SW480 (cell line): ENCODE data around the gene LIMS2.
A peak's percentile ranks its signal among the peaks of the same experiment; 100 is the strongest.

Experiments
- DNase-seq: peaks from one replicate; pipeline ENCODE4 v3.0.0-alpha.2; 2016; ENCODE audit warnings: low spot score

Gene LIMS2

DNA sequence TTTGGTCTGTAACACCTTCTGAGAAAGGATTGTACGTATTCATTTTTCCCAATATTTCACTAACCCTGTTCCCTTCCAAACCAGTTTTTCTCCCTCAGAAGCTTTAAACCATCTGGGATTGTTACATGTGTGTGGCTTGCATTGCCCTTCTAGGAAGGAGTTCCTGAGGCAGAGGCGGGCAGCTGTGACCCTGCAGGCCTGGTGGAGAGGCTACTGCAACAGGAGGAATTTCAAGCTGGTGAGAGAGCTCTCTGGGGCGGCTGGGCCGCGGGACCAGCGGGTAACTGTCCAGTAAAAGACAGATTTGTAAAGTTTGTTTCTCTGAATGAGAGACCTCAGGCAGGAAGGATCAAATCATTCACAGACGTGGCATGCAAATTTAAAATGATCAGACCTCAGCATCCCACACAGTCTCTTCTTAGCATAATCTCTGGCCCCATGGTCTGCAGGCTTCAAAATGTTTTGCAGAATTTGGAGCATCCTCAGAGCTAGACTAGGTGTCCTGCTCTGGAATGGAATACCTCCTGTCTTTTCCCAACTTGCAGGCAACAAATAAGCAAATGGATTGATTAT, 69.6 kb downstream of the LIMS2 start:
- no peak for DNase-seq

DNA sequence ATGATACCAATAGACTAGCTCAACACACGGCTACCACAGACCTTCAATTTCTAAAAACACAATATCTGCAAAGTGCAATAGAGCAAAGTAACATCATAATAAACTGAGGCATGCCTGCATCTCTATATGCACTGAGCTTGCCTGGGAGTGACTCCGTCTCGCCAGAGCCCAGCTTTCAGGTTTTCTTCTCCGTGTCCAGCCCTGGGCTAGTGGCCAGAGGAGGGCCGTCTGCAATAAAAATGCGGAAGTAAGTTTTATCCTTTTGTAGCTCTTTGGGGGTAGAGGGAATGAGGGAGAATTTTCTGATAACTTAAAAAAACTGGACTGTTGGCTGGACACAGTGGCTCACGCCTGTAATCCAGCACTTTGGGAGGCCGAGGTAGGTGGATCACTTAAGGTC, 70.3 kb downstream of the LIMS2 start:
- DNase-seq = no peak

DNA sequence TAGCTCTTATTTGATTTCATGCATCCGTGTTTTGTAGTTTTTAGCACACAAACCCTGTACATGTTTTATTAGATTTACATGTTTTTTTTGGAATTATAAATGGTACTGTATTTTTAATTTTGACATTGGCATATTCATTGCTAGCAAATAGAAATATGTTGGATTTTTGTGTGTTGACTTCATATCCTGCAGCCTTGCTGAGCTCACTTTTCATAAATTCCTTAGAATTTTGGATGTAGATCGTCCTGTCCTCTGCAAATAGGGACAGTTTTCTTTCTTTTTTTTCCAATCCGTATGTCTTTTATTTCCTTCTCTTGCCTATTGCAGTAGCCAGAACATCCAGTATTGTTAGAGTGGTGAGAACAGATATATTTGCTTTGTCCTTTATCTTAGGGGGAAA, 76.1 kb downstream of the LIMS2 start:
- DNase-seq = no peak

DNA sequence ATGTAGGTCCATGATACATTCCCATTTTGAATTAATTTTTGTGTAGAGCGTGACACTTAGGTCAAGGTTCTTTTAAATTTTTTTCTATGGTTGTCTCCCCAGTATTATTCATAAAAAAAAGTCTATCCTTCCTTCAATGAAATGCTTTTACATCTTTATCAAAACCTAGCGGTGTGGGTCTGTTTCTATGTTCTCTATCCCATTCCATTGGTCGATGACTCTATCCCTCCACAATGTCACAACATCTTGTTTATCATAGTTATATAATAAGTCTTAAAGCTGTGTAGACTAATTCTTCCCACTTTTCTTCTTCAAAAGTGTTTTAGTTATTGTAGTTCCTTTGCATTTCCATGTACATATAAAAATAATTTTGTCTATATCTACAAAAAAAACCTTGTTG, 76.6 kb downstream of the LIMS2 start:
- no peak for DNase-seq

DNA sequence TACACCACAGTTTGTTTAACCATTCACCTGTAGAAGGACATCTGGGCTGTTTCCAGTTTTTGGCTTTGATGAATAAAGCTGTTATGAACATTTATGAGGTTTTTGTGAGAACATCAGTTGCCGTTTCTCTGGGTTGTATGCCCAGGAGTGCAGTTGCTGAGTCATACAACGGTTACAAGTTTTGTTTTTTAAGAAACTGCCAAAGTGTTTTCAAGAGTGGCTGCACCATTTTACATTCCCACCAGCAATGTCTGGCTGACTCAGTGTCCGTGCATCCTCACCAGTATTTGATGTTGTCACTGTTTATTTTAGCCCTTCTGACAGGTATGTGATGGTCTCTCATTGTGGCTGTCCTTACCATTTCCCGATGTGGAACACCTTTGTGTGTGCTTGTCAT, 77.3 kb downstream of the LIMS2 start:
- DNase-seq = peak; percentile 5

DNA sequence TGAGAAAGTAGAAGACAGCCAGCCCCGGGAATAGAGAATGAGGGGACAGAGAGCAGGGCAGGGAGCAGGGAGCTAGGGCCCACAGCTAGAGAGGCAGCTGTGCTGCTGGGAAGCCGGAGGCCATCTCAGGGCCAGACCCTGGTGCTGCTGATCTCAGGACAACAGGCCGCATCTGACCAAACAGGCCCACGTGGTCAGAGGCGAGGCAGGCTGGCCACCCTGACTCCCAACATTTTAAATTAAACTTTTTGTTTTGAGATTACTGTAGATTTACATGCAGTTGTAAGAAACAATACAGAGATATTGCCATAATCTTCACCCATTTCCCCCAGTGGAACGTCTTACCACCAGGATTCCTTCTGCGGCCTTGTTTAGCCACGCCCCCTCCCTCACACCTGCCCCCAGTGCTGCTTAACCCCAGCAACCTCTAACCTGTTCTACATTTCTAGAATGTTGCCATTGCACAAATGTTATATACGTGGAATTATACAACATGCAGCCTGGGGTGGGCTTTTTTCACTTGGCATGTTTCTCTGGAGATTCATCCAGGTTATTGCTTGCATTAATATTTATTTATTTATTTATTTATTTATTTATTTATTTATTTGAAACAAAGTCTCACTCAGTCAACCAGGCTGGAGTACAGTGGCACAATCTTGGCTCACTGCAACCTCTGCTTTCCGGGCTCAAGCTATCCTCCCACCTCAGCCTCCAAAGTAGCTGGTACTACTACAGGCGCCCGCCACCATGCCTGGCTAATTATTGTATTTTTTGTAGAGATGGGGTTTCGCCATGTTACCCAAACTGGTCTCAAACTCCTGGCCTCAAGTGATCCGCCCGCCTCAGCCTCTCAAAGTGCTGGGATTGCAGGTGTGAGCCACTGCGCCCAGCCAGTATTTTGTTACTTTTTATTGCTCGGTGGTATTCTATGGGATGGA, 78.0 kb downstream of the LIMS2 start:
- no peak for DNase-seq

DNA sequence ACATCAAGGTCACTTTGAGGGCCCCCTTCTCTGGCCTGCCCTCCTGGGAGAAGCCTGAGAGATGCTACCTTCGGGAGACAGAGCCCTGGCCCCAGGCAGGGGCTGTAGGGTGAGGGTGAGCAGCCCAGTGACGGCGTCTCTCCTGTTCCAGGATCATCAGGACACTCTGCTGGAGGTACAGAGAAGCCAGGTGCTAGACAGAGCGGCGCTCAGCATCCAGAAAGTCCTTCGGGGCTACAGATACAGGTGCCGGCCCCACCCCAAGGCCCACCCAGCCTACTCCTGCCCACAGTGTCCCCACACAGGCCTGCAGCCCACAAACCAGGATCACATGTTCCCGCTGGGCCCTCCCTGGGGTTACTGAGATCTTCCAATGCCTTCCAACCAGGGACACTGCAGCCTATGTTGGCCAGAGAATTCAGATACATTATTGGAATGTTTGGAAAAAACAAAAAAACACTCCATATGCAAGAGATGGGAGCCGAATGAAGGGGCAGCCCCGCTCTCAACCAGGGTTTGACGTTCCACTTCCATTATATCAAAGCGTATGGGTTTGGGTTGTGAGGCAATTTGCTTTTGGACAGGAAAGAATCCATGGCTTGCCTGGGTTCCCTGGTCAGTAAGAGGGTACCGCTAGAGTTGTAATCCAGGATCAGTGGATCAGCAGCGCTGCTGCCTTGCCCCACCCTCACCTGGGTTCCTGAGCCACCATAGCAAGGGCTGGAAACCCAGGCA, 78.9 kb downstream of the LIMS2 start:
- DNase-seq = no peak

DNA sequence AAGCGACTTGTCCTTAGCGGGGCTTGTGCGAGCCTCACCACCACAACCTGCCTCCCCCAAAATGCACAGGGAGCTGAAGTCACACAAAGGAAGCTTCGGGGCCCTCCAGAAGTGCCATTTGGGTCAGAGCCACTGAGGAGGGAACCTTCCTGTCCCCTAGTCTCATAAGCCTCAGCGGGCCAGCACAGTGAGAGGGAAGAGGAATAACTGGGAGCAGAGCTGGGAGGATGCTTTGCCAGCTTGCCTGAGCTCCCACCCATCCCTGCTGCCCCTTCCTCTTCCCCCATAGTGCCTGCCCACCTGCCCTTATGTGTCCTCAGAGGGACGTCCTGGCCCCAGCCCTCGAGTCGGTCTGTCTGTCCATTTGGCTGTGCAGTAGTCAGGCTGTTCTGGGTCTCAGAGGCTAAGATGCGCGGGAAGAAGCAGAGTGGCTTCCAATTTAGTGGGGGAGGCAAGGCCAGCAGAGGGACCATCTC, 81.2 kb downstream of the LIMS2 start:
- no peak for DNase-seq

- DNase-seq = no peak
These were observed 81.9 kb downstream of the LIMS2 start for GRCh38 chr2:127593228-127594115.

DNA sequence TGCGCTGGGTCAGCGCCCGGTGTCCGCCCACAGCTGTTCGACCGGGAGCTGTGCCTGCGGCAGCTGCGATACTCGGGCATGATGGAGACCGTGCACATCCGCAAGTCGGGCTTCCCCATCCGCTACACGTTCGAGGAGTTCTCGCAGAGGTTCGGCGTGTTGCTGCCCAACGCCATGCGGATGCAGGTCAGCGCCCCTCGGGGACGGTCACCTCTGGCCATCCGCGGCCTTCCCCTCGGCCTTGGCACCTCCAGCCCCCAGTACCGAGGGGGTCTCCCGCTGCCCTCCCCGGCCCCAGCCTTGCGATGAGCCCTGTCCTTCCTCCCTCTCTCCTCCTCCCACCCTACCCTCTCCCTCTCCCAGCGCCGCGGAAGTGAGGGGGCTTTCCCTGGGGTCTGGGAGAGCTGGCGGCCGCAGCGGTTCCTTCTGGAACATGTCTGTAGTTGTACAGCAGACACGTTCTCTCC, 82.5 kb downstream of the LIMS2 start:
- no peak for DNase-seq

DNA sequence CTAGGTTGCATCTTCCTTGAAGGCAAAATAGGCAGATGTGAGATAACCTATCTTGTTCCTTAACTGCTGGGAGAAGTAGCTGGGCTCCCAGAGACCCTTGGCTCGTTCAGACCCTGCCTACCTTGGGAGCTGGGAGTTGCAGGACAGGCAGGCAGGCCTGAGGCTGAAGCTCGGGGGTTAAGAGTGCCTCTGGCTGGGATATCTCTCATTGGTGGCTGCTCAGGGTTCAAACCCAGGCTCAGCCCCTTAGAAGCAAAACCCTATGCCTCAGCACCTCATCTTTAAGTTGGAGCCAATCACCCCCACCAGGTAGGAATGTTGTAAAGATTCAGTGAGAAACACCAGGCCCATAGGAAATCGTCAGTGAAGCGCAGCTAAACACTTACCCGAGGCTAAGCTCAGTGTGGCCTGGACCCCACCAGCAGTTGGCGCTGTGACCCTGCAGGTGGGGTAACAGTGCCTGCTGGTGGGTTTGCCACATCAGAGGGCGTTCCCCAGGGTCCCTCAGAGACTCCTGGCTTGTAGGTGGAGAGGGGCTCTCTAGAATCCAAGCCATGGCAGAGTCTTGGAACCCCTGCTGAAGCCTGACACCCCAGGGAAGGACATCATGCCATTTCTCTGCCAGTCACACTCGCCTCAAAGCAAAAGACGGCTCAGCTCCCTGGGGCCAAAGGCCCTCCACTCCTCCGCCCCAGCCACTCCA, 84.0 kb downstream of the LIMS2 start:
- DNase-seq = peak; percentile 55

GRCh38 chr2:127590386-127591190, 84.7 kb downstream of the LIMS2 start:
- no peak for DNase-seq

- DNase-seq = no peak
These were observed 85.5 kb downstream of the LIMS2 start for GRCh38 chr2:127589841-127590240.

GRCh38 chr2:127589358-127589757, 86.0 kb downstream of the LIMS2 start:
- DNase-seq = no peak
